Loucy (cell line): ENCODE data around the gene GUF1.

Source experiments
- H2AFZ ChIP-seq: fragments of 200-600 bp; sonication (generic); 2 replicates; pipeline ENCODE4 v1.6.0; 2016; ENCODE audit warnings: antibody characterized with exemption, mild to moderate bottlenecking, low read length, moderate library complexity
- H3F3A ChIP-seq: fragments of 200-600 bp; 2 replicates; pipeline ENCODE4 v1.6.0; 2016; ENCODE audit warnings: antibody characterized with exemption, low read depth, mild to moderate bottlenecking
- H3K27me3 ChIP-seq: fragments of 200-600 bp; sonication (generic); 2 replicates; pipeline ENCODE4 v1.6.1; 2014; ENCODE audit warnings: low read length, mild to moderate bottlenecking; ENCODE audit not compliant: insufficient read depth, poor library complexity, severe bottlenecking
- H3K36me3 ChIP-seq: fragments of 200-600 bp; sonication (generic); 2 replicates; pipeline ENCODE4 v1.6.1; 2016; ENCODE audit warnings: low read length; ENCODE audit not compliant: insufficient read depth
- H3K4me1 ChIP-seq: fragments of 200-600 bp; sonication (generic); 2 replicates; pipeline ENCODE4 v1.5.1; 2014; ENCODE audit warnings: low read length, mild to moderate bottlenecking; ENCODE audit not compliant: insufficient read depth, poor library complexity, severe bottlenecking
- H3K4me2 ChIP-seq: fragments of 200-600 bp; sonication (generic); 2 replicates; pipeline ENCODE4 v1.6.0; 2014; ENCODE audit warnings: antibody characterized with exemption, low read length, low read depth, mild to moderate bottlenecking; ENCODE audit not compliant: poor library complexity, severe bottlenecking
- H3K4me3 ChIP-seq: fragments of 200-600 bp; sonication (generic); 2 replicates; pipeline ENCODE4 v1.5.1; 2014; ENCODE audit warnings: low read length, mild to moderate bottlenecking, mixed read lengths; ENCODE audit not compliant: poor library complexity, severe bottlenecking
- H3K79me2 ChIP-seq: fragments of 200-600 bp; sonication (generic); 2 replicates; pipeline ENCODE4 v1.6.1; 2014; ENCODE audit warnings: low read length; ENCODE audit not compliant: insufficient read depth
- H3K9ac ChIP-seq: fragments of 200-600 bp; sonication (generic); 2 replicates; pipeline ENCODE4 v1.6.0; 2014; ENCODE audit warnings: mild to moderate bottlenecking, low read depth, low read length, moderate library complexity; ENCODE audit not compliant: poor library complexity, severe bottlenecking
- H3K9me2 ChIP-seq: fragments of 200-600 bp; sonication (generic); replicated peaks from 2 replicates; pipeline ENCODE4 v1.6.1; 2016; ENCODE audit warnings: low read depth, low read length, mixed read lengths
- H3K9me3 ChIP-seq: fragments of 200-600 bp; sonication (generic); 2 replicates; pipeline ENCODE4 v1.6.1; 2014; ENCODE audit warnings: mild to moderate bottlenecking, antibody characterized with exemption, low read length, low read depth; ENCODE audit not compliant: insufficient read depth
- H4K20me1 ChIP-seq: fragments of 200-600 bp; sonication (generic); 2 replicates; pipeline ENCODE4 v1.6.0; 2014; ENCODE audit warnings: antibody characterized with exemption, low read length, mild to moderate bottlenecking; ENCODE audit not compliant: insufficient read depth, poor library complexity, severe bottlenecking
- CTCF ChIP-seq: fragments of 200-600 bp; sonication (generic); conservative IDR thresholded peaks from 2 replicates; pipeline ENCODE4 v1.5.1; 2014; ENCODE audit warnings: mild to moderate bottlenecking, antibody characterized with exemption, low read length
- EZH2phosphoT487 ChIP-seq: fragments of 200-600 bp; IDR thresholded peaks from 2 replicates; pipeline ENCODE4 v1.6.1; 2018; ENCODE audit warnings: antibody characterized with exemption, mild to moderate bottlenecking, moderate library complexity, borderline replicate concordance

The GUF1 gene

GRCh38 chr4:44651425-44651824 lies 26.8 kb upstream of the GUF1 start, which contains the start of gene YIPF7:
Gene YIPF7, minus strand, starts transcription at chr4:44651625. Its CDS starts 1,525 bp downstream, at chr4:44650100.
- Histone ChIP-seq H3F3A (no peaks in the 10 kb centered on the region), H3K9me3 (no peaks in the 10 kb centered on the region), H2AFZ (no peak within 1 kb of the TSS), H3K9me2 (no peaks in the 10 kb centered on the region), H3K4me2 (no peak within 1 kb of the TSS), H3K79me2 (no peaks in the 10 kb centered on the region), H4K20me1 (no peaks in the 10 kb centered on the region), H3K4me3 (no peak within 1 kb of the TSS), H3K9ac (no peak within 1 kb of the TSS), H3K36me3 (no peaks in the 10 kb centered on the region), H3K4me1 (no peaks in the 10 kb centered on the region), H3K27me3 (no peaks in the 10 kb centered on the region)
- no peak for TF ChIP-seq CTCF
- no peak for TF ChIP-seq EZH2phosphoT487

GRCh38 chr4:44652002-44652401 lies 26.2 kb upstream of the GUF1 start:
- H3K9me3 ChIP-seq = no peaks in the 10 kb centered on the region
- no peak overlapping the region for H3K9ac ChIP-seq
- no peaks in the 10 kb centered on the region for H3K27me3 ChIP-seq
- H3K4me1 ChIP-seq = no peaks in the 10 kb centered on the region
- no peak overlapping the region for H2AFZ ChIP-seq
- H3K4me3 ChIP-seq = no peak overlapping the region
- H3K36me3 ChIP-seq = no peaks in the 10 kb centered on the region
- no peaks in the 10 kb centered on the region for H3F3A ChIP-seq
- H3K9me2 ChIP-seq = no peaks in the 10 kb centered on the region
- H4K20me1 ChIP-seq = no peaks in the 10 kb centered on the region
- no peak for TF ChIP-seq CTCF
- TF ChIP-seq EZH2phosphoT487 = no peak
- H3K79me2 ChIP-seq = no peaks in the 10 kb centered on the region
- no peak overlapping the region for H3K4me2 ChIP-seq

GRCh38 chr4:44660396-44660795 lies 17.8 kb upstream of the GUF1 start:
- H3K4me3 ChIP-seq = no peak overlapping the region
- no peaks in the 10 kb centered on the region for H3F3A ChIP-seq
- no peak overlapping the region for H2AFZ ChIP-seq
- no peaks in the 10 kb centered on the region for H3K4me1 ChIP-seq
- H3K27me3 ChIP-seq = no peaks in the 10 kb centered on the region
- TF ChIP-seq CTCF (no peak), EZH2phosphoT487 (no peak)
- H3K9ac ChIP-seq = no peak overlapping the region
- H3K9me3 ChIP-seq = no peaks in the 10 kb centered on the region
- no peaks in the 10 kb centered on the region for H3K9me2 ChIP-seq
- H3K36me3 ChIP-seq = no peaks in the 10 kb centered on the region
- H3K4me2 ChIP-seq = no peak overlapping the region
- no peaks in the 10 kb centered on the region for H3K79me2 ChIP-seq
- H4K20me1 ChIP-seq = no peaks in the 10 kb centered on the region
